NCI-H82 (cell line): Measurements from ENCODE around the gene UBE2Z.
"Not testable (repeated sequence)": the region's sequence is repeated elsewhere in the genome, so short reads cannot be mapped to it uniquely, and the experiment has no call there.

Experiments
- DNase-seq: peaks from one replicate; lab custom pipeline; 2025; lab: John Stamatoyannopoulos, UW

The UBE2Z gene

DNA sequence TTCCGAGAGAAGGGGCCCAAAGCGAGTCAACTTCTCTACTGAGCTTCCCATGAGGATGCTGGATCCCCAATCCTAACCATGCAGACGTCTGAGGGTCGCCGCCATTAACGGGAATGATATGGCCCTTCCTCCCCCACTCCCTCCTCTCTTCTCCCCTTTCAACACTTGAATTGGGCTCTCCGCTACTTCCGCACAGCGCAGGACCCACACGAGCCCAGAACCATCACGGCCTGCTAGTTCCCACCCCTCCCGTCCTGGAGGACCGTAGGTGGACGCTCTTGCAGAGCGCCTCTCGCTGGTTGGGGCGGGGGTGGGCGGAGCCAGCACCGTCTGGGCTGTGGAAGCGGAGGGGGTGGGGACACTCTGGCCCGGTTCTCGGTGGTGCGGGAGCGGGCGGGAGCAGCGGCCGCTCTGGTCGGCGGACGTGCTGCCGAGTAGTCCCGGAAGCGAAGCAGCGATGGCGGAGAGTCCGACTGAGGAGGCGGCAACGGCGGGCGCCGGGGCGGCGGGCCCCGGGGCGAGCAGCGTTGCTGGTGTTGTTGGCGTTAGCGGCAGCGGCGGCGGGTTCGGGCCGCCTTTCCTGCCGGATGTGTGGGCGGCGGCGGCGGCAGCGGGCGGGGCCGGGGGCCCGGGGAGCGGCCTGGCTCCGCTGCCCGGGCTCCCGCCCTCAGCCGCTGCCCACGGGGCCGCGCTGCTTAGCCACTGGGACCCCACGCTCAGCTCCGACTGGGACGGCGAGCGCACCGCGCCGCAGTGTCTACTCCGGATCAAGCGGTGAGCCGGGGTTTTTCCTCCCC lies at the start of gene UBE2Z:
Gene UBE2Z (plus strand): TSS at position 361 of the 797 bp plus-strand sequence. CDS start 97 bp downstream, at position 458.
- DNase-seq = peak; percentile 99

DNA sequence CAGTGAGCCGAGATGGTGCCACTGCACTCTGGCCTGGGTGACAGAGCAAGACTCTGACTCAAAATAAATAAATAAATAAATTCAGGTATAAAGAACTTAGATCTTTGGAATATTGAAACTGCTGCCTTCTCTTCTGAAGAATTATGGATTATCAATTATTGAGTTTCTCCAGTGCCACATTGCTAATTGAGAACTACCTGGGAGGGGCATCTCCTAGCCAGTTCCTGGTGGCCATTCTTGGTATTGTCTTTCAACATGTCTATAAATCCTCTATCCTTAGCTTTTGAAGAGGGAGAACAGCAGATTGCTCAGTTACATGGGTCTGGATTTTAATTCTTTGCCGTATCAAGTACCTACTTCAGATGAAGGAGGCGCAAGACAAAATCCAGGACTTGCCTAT lies 48.2 kb upstream of the UBE2Z start:
- DNase-seq = peak; percentile 42

DNA sequence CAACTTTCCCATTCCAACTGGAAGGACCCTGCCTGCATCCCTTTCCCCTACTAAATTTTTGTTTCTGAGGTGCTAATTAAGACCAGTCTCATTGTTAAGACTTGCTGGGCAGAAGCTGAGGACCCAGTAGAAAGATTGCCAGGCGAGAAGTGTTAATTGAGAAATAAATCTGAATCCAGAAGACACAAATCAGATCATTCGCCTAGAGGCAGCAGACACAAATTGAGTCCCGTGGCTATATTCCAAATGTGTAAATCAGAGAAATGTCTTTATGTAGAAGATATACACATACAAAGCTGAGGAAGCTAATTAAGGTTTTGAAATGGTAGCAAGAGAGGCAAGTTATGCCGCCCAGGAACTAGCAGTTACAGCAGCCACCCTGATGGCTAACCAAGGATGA lies 47.8 kb upstream of the UBE2Z start:
- DNase-seq = no peak

DNA sequence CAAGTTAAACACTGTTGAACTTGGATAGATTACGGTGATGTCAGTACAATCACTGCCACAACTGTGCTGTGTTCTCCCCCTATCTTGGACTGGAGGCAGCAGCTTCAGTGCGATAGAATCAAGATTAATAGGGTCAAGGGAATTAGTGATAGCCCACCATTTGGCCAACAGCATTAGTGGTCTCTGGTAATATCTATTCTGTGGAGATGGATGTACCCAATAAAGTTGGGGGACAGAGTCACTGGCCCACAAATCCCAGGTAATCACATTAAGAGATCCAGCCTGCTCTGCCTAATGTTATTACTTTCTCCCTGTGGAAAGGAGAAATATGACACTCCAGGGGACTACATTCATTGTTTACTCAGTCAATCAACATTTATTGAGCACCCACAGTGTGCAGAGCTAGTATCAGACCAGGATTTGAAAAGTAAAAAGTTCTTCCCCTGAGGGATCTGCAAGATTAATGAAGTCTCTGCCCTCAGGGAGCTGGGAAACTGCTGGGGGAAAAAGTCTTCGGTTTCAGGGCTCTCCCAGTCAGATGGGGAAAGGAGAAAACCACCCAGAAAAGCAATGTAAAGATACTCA lies 39.2 kb upstream of the UBE2Z start:
- peak; percentile 99 for DNase-seq

DNA sequence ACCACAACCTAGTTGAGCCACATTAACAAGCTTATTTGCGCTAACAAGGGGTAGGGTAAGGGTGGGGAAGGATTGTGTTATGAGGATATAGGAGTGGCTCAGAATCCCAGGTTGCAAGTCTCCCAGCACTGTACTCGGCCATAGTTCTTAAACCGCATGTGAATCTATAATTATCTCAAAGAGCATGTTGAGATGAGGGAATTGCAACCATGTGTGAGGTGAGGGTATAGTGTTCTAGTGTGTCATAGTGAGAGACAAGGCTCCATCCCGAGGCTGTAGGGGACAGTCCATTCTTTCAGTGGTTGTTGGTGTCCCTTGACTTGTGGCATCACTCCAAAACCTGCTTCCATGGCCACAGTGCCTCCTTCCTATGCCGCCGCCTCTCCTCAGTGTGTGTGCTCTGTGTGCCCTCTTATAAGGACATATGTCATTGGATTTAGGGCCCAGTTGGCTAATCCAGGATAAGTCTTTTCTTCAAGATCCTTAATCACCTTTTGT lies 38.3 kb upstream of the UBE2Z start:
- DNase-seq = peak; percentile 98

DNA sequence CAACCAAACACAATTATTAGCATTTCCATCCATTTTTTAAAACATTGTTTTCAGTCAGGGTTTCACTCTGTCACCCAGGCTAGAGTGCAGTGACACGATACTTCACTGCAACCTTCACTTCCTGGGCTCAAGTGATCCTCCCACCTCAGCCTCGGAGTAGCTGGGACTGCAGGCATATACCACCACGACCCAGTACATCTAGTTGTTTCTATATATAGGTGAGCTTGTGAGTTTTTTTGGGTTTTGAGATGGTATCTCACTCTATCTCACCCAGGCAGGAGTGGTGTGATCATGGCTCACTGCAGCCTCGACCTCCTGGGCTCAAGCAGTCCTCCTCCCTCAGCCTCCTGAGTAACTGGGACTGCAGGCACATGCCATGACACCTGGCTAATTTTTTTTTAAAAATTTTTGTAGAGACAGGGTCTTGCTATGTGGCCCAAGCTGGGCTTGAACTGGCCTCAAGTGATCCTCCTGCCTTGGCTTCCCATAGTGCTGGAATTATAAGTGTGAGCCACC lies 37.1 kb upstream of the UBE2Z start:
- DNase-seq = peak; percentile 42

DNA sequence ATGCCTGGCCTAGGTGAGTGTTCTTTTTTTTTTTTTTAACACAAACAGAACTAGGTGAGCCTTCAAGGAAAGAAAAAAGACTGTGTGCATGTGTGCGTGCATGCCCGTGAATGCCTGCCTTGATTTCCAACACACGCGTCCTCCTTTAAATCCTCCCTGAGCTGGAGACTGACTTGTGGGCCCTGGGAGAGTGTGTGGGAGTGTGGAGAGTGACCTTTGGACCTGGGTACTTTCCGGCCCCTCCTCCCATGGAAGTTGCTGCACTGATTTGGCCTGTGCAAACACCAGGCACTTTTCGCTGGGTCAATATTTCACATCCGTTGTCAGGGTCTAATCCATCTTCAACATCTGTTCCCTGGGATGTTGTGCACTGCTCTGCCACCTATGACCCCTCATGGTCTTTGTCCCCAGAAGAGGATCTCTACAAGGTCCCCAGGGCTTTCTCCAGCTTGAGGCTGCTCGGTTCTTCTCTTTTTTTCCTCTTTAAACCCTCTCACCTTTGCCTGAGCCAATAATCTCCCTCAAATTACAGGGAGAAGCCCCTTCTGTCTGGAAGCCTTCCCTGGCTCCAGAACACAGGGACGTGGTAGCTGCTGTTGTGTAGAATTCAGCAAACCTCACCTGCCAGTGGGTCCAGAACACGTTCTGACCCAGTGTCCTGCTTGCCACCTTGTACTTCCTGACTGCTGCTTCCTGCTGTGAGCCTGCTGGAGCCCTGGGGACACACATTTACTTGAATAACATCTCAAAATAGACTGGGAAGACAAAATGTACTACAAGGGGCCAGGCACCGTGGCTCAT lies 36.5 kb upstream of the UBE2Z start:
- DNase-seq = peak; percentile 99

DNA sequence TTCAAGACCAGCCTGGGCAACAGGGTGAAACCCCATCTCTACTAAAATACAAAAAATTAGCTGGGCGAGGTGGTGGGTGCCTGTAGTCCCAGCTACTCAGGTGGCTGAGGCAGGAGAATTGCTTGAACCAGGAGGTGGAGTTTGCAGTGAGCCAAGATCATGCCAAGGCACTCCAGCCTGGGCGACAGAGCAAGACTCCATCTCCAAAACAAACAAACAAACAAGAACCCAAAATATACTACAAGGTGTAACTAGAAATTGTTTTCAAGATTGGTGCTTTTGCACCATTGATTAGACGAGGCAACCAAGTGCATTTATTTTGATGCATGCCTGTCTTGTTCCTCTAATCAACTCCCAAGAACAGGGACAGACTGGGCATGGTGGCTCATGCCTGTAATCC lies 35.8 kb upstream of the UBE2Z start:
- not testable (repeated sequence) for DNase-seq

DNA sequence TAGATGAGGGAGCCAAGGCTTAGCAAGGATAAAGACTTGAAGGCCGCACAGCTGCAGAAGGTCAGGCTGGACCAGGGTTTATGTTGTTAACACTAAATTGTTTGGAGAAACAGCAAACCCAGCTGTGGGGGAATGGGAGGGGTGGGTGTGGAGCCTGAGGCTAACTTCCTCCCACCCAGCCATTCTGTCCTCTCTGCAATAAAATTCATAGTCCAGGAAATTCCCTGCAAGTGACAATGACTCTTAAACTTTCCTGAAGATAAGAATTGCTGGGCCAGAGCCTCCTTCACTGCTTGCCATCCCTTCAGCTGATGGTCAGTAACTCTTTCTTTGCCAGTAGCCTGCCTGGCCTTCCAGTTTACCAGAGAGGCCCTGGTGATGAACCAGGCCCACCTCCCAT lies 35.0 kb upstream of the UBE2Z start:
- DNase-seq = peak; percentile 68

DNA sequence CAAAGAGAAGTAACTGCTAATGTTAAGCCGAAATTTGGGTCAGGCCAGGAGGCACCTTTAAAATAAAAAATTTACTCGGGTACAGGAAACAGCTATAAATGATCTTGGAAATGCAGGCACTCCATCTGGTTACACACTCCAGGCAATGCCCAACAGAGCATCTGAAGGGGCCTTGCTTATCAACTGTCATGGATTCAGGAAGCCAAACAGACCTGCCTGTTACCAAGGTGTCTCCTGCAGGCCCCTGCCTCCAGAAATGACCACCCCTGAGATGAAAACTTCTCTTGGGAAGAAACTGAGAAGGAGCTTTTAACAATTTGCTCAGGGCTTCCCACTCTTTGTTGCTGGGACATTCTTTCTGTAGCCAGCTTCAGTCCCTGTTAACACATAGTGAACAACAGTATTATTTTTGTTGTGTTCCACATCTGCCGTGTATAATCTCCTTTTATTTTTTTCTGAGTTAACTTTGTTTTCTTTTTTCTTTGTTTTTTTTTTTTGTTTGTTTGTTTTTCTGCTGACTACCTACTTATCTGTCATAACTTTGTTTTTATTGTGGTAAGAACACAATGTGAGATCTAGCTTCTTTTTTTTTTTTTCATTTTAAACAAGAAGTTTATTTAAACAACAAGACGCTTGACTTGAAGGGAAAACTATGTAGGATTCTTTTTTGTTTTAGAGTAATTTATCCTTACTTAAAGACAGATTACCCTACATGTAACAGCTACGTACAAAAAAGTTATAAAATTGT lies 34.3 kb upstream of the UBE2Z start:
- no peak for DNase-seq

DNA sequence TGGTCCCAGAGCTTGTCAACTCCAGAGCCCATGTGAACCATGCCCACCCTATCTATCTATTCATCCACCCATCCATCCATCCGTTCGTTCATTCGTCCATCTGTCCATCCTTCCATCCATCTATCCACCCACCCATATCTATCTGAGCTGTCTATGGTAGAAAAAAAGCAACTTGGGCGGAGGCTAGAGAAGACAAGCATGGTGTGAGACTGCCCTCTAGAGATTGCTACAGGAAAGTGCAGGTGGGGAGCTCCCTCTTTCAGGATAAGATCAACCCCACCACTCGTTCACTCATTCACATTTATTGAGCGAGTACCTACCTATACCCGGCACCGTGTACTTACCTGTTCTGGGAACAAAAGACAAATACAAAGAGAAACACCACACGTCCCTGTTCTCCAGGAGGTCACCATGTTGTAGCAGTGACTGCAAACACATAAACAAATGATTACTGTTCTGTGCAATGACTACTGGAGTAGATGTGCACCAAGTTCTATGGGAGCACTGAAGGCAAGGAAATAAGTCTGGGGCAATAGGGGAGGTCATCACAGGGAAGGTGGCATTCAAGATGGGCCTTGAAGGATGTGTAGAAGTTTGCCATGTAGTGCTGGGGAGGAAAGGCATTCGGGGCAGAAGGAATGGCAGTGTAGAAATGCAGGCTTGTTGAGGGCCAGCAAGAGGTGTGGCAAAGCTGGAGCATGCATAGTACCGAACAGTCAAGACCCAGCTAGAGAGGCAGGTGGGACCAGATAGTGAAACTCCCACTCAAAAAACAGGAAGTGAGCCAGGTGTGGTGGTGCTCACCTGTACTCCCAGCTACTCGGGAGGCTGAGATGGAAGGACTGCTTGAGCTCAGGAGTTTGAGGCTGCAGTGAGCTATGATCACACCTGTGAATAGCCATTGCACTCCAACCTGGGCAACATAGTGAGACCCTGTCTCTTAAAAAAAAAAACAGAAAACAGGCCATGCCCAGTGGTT lies 29.0 kb upstream of the UBE2Z start:
- peak; percentile 92 for DNase-seq

DNA sequence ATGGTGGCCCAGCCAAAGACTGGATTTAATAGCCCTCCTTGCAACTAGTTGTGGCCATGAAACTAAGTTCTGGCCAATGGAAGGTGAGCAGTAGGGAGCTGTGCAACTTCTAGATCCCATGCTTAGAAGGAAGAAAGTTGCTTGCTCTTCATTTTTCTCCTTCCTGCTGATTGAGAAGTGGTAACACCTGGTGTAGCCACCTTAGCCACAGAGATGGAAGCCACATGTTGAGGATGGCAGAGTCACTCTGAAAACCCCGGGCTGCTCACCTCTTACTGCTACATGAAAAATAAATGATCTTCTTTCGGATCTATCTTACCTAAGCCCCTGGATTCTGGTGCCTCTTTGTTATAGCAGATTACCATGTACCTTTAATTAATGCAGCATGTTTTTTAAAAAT lies 25.9 kb upstream of the UBE2Z start:
- DNase-seq = no peak

DNA sequence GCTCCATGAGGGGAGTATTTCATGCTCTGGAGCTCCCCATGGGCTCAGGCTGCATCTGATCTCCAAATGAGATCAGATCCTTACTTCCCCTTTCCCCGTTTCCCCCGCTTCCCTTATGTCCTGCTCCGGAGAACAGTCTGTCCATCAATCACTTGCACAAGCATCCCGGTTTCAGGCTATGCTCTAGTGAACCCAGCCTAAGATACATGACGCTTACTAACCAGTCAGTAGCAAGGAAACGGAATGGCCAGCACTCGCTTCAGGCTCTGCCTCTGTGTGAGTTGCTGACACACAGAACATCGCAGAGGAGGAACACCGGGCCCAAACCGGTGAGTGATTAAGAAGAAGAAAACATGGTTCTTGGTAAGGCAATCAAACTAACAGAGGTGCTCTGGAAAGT lies 25.0 kb upstream of the UBE2Z start:
- DNase-seq = peak; percentile 72

DNA sequence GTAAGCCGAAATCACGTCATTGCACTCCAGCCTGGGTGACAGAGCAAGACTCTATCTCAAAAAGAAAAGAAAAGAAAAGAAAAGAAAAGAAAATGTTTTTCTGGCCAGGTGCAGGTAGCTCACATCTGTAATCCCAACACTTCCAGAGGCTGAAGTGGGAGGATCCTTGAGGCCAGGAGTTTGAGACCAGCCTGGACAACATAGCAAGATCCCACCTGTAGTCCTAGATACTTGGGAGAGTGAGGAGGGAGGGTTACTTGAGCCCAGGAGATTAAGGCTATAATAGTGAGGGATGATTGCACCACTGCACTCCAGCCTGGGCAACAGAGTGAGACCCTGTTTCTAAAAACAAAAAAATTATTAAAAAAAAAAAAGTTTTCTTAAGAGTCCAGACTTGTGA lies 18.1 kb upstream of the UBE2Z start:
- DNase-seq = no peak

DNA sequence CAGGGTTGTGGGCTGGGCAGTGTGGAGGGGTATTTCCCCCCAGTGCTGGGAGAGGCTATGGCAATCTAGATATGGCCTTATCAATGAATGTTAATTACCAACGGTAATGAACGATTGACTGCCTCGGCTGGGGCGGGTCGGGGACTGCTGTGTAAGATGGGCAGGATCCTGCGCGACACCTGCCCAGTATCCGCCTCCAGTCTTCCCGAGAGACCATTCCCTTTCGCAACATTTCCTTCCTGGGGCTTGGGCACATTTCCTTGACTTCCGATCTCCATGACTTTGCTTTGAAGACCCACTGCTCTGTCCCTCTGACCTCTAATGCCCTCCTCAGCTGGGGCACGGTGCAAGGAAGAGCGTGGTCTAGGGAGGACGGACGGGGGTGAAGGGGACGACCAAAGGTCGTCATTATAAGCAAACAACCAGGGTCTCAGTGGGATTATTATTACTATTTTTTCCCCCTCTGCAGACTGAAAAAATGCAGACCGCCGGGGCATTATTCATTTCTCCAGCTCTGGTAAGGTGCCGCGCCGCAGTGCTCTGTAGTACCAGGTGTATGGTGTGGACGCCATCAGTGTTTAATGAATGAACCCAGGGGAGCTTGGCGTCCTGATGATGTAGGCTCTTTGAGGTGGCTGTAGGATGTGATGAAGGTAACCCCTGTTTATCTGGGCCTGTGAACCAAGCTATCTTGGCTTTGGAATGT lies 15.1 kb upstream of the UBE2Z start:
- peak; percentile 55 for DNase-seq

DNA sequence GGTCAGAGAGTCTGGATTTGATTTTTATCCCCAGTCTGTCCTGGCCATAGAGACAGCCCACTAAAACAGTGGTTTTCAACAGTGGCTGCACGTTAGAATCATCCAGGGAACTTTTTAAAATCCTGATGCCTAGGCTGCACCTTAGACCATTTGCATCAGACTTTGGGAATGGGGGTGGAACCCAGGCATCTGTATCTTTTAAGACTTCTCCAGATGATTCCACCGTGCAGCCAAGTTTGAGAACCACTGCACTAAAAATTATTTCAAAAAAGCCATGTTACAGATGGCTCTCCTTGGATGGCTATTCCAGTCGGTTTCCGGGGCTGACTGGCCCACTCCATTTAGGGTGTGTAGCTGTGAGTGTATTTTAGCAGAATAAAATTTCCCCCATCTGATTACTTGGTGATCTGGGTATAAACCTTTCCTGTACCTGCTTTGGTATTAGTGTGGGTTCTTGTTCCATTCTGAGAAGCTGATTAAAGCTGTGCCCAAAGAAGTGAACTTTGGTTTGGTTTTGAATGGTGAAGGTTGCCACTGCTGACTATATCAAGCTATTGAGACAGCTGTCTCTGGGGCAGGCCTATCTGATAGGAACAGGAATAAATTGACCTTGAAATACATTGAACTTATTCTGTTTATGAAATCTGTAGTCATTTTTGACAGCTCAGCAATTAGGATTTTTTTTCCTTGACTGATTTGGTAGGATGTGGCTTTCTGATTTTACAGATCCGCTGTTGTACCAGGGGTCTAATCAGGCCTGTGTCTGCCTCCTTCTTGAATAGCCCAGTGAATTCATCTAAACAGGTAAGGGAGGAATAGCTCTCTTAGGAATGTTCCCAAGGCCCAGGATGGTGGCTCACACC lies 14.3 kb upstream of the UBE2Z start:
- DNase-seq = no peak

DNA sequence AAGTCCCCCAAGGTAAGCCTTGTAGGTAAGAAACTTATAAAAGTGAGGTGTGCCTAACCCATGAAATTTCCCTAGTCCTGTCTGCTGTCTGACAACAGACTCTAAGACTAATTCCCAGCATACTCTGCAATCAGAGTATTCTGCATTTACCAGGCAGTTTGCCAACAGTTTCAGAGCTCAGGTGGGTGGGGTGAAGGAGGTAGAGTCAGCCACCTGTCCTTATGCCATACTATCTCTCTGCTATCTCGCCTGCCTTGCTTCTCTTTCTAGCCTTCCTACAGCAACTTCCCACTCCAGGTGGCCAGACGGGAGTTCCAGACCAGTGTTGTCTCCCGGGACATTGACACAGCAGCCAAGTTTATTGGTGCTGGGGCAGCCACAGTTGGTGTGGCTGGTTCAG lies 13.3 kb upstream of the UBE2Z start:
- no peak for DNase-seq

DNA sequence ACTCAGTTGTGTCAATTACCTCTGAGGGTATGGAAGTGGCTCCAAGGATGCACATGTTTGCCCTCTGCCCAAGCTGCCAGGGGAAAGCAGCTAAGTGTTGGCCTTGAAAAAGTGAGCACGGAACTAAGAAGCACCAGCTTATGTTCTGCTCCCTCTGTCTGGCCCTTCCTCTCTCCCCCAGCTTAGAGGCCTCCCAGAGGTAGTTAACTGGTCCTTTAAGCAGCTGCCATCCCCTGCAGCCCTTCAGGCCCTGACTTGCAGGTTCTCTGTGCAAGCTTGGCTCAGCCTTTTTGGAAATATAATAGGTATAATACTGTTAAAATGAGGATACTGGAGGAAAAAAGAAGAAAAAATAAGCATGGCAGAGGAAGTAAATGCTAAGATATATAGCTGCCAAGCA lies 7.0 kb upstream of the UBE2Z start:
- DNase-seq = peak; percentile 58

DNA sequence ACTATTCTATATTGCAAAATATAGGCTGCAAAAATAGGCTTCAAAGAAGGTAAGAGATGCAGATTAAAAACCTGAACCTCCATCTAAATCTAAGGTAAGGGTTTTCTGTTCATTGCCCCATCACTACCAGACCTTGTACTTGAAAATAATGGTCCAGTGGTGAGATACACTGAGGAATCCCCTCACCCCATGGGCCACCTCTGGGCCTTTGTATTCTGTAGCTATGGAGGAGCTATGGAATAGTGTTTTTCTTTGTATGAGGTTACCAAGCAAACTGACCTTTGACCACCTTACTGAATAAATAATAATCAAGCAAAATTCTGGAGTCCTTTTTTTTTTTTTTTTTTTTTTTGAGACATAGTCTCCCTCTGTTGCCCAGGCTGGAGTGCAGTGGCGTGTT lies 4.8 kb upstream of the UBE2Z start:
- DNase-seq = no peak
